ENCODE data around the gene CA11. TPM values are rescaled to one million over a fixed set of nuclear protein-coding genes. Genes with fewer than 3 reads are reported as not detected.

CA11 gene
- total and polyA plus RNA-seq, 12 donors: 1.8 to 24.5 (median 3.8) TPM

DNA sequence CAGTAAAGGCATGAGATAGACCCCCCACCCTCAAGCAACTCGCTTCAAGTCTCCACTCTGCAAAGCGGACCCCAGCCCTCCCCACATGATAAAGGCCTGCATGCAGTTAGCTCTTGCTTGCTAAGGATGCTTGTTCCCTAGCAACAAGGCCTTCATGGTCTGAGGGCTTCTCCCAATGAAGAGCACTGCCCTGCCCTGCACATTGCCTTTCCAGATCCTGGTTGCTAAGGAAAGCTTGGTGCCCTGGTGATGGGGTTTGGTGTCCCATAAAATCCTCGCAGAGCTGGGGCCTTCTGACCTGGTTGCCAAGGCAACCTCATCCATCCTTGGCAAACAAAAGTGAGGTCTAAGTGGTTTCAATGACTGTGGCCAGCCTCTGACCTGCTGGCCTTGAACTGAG lies 14.8 kb downstream of the CA11 start:
- Histone ChIP-seq H3K4me3 (peak overlapping the region in 4 of 10 donors; percentile 1 to 20 (median 13)), H3K36me3 (peaks cover 0 to 67% (median 3%) of the 10 kb centered on the region in 9 donors), H3K4me1 (peaks cover 16 to 65% (median 57%) of the 10 kb centered on the region in 9 donors), H3K27me3 (no peaks in the 10 kb centered on the region), H3K9me3 (no peaks in the 10 kb centered on the region), H3K27ac (peak overlapping the region; percentile 46 to 84 (median 78))
- 68 to 70% methylated on average over 3 of the region's 3 CpGs for WGBS, 2 donors
- no peak for ATAC-seq
- DNase-seq: no peak
- intact Hi-C loops (cut with DNase I): loop anchor here in 2 of 10 donors (10.0 kb wide), 1 partner anchor 334 kb away; the partner anchor contains the start of gene FTL (in 2 of the 2)
- TF ChIP-seq, protein P1, sequence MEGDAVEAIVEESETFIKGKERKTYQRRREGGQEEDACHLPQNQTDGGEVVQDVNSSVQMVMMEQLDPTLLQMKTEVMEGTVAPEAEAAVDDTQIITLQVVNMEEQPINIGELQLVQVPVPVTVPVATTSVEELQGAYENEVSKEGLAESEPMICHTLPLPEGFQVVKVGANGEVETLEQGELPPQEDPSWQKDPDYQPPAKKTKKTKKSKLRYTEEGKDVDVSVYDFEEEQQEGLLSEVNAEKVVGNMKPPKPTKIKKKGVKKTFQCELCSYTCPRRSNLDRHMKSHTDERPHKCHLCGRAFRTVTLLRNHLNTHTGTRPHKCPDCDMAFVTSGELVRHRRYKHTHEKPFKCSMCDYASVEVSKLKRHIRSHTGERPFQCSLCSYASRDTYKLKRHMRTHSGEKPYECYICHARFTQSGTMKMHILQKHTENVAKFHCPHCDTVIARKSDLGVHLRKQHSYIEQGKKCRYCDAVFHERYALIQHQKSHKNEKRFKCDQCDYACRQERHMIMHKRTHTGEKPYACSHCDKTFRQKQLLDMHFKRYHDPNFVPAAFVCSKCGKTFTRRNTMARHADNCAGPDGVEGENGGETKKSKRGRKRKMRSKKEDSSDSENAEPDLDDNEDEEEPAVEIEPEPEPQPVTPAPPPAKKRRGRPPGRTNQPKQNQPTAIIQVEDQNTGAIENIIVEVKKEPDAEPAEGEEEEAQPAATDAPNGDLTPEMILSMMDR (IDR thresholded peaks at IDR 0.05): no peak

DNA sequence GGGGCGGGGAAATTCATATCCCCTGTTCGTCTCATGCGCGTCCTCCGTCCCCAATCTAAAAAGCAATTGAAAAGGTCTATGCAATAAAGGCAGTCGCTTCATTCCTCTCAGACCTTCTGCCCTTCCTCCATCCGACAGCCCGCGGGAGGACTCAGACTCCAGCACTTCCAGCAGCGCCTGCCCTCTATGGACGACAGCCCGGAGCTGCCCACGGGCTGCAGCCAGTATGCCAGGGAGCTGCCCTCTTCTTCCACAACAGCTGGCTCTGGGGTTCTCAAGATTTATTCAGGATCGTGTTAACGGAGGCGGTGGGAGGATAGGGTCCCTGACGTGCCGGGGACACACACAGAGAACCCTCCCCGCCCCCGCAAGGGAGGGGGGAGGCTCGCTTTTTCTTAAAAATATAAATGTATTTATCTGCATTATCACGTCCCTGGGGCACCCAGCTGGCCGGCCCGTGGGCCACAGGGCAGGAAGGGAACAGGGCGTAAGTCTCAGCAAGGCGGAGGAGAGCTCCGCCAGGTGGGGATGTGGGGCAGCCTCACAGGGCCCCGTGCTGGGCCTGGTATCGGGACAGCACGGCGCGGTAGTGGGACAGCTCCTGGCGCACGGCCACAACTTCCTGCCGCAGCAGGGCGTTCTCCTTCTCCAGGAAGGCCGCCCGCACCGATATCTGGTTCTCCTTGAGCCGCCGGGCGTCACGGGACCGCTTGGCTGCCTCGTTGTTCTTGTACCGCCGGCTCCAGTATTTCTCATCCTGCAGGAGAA lies 15.5 kb downstream of the CA11 start:
- TF ChIP-seq, protein P1 (IDR thresholded peaks at IDR 0.05): peak in 6 of 9 donors; percentile 26 to 57 (median 42)
- 10 to 11% methylated on average over 47 of the region's 47 CpGs for WGBS, 2 donors
- intact Hi-C loops (cut with DNase I): loop anchor here in 2 of 10 donors (10.0 kb wide), 1 partner anchor 334 kb away; the partner anchor contains the start of gene FTL (in 2 of the 2)
- peak overlapping the region in 5 of 10 donors; percentile 1 to 20 (median 16) for H3K4me3 ChIP-seq
- peaks cover 0 to 70% (median 3%) of the 10 kb centered on the region in 9 donors for H3K36me3 ChIP-seq
- H3K27me3 ChIP-seq: no peaks in the 10 kb centered on the region
- peak; percentile 78 to 88 for DNase-seq
- ATAC-seq: peak; percentile 7 to 44 (median 24)
- H3K27ac ChIP-seq: peak overlapping the region; percentile 46 to 84 (median 78)
- H3K4me1 ChIP-seq: peaks cover 16 to 59% (median 52%) of the 10 kb centered on the region in 9 donors
- no peaks in the 10 kb centered on the region for H3K9me3 ChIP-seq

DNA sequence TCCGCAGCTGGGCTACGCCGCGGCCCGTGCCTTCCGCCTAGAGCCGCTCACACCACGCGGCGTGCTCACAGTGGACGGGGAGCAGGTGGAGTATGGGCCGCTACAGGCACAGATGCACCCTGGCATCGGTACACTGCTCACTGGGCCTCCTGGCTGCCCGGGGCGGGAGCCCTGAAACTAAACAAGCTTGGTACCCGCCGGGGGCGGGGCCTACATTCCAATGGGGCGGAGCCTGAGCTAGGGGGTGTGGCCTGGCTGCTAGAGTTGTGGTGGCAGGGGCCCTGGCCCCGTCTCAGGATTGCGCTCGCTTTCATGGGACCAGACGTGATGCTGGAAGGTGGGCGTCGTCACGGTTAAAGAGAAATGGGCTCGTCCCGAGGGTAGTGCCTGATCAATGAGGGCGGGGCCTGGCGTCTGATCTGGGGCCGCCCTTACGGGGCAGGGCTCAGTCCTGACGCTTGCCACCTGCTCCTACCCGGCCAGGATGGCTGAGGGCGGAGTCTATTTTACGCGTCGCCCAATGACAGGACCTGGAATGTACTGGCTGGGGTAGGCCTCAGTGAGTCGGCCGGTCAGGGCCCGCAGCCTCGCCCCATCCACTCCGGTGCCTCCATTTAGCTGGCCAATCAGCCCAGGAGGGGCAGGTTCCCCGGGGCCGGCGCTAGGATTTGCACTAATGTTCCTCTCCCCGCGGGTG lies 16.2 kb downstream of the CA11 start:
- peaks cover 0 to 70% (median 3%) of the 10 kb centered on the region in 9 donors for H3K36me3 ChIP-seq
- H3K4me3 ChIP-seq: peak overlapping the region in 1 of 10 donors; percentile 3
- TF ChIP-seq, protein P1 (IDR thresholded peaks at IDR 0.05): no peak
- ATAC-seq (peak in 7 of 8 donors; percentile 1 to 30 (median 11)), DNase-seq (peak in 1 of 2 donors; percentile 62)
- no peaks in the 10 kb centered on the region for H3K9me3 ChIP-seq
- H3K27me3 ChIP-seq: no peaks in the 10 kb centered on the region
- WGBS, 2 donors: 42 to 56% methylated on average over 48 of the region's 48 CpGs
- intact Hi-C loops (cut with DNase I): loop anchor here in 2 of 10 donors (10.0 kb wide), 1 partner anchor 335 kb away; the partner anchor contains the start of gene FTL (in 2 of the 2)
- H3K27ac ChIP-seq: peak overlapping the region in 9 of 10 donors; percentile 69 to 84 (median 79)
- peaks cover 13 to 61% (median 49%) of the 10 kb centered on the region in 9 donors for H3K4me1 ChIP-seq

DNA sequence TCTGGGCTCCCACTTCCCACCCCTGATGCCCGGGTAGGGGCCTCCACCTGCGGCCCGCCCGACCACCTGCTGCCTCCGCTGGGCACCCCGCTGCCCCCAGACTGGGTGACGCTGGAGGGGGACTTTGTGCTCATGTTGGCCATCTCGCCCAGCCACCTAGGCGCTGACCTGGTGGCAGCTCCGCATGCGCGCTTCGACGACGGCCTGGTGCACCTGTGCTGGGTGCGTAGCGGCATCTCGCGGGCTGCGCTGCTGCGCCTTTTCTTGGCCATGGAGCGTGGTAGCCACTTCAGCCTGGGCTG lies 16.7 kb downstream of the CA11 start:
- Histone ChIP-seq H3K4me3 (no peak overlapping the region), H3K4me1 (peaks cover 12 to 63% (median 46%) of the 10 kb centered on the region in 9 donors), H3K27me3 (no peaks in the 10 kb centered on the region), H3K27ac (peak overlapping the region in 2 of 10 donors; percentile 83 to 84), H3K36me3 (peaks cover 0 to 70% (median 3%) of the 10 kb centered on the region in 9 donors), H3K9me3 (no peaks in the 10 kb centered on the region)
- ATAC-seq: peak in 1 of 8 donors; percentile 1
- WGBS, 2 donors: 85 to 86% methylated on average over 22 of the region's 22 CpGs
- TF ChIP-seq, protein P1 (IDR thresholded peaks at IDR 0.05): no peak
- no peak for DNase-seq
- intact Hi-C loops (cut with DNase I): no loop called here
